Tibial artery (tissue), 4 donors: ENCODE data around the gene HOXB3.

Experiments
- DNase-seq, 2 donors: peaks; one replicate each; pipeline ENCODE4 v3.0.0-alpha.2; 2019
- H3K27ac ChIP-seq, 2 donors: fragments of 200-600 bp; sonication (generic) in 1 of 2; 1 replicate in 1 of 2; 2 replicates in 1 of 2; pipeline ENCODE4 v1.5.1; 2018 to 2019; ENCODE audit warnings: mild to moderate bottlenecking in 1 of 2
- H3K27me3 ChIP-seq, 2 donors: fragments of 200-600 bp; sonication (generic) in 1 of 2; one replicate each; pipeline versions ENCODE4 v1.5.1 to v1.6.0; 2016 to 2019
- H3K36me3 ChIP-seq, 3 donors: fragments of 200-600 bp; sonication (generic) in 2 of 3; one replicate each; pipeline ENCODE4 v1.5.1; 2016 to 2019; ENCODE audit warnings: mild to moderate bottlenecking in 2 of 3
- H3K4me1 ChIP-seq, 4 donors: fragments of 200-600 bp; sonication (generic) in 2 of 4; 1 replicate in 3 of 4; 2 replicates in 1 of 4; pipeline ENCODE4 v1.5.1; 2016 to 2019
- H3K4me3 ChIP-seq, 2 donors: fragments of 200-600 bp; sonication (generic) in 1 of 2; 1 replicate in 1 of 2; 2 replicates in 1 of 2; pipeline ENCODE4 v1.5.1; 2018 to 2019; ENCODE audit warnings: mild to moderate bottlenecking in 2 of 2
- H3K9me3 ChIP-seq, 3 donors: fragments of 200-600 bp; sonication (generic) in 1 of 3; one replicate each; pipeline ENCODE4 v1.5.1; 2016 to 2019
- intact Hi-C: fragments of 100-400 bp; cut with DNase I; formaldehyde crosslinking; loops from one replicate; pipeline ENCODE4 v1.15.0; 2023; ENCODE audit warnings: low total_unique reads
- TF ChIP-seq, protein P1 (sequence below), 2 experiments: fragments of 200-600 bp in 1 of 2; fragments of 450-650 bp in 1 of 2; IDR thresholded peaks; one replicate each; pipeline ENCODE4 v1.5.1; 2017 to 2019; ENCODE audit warnings: antibody characterized with exemption in 2 of 2, mild to moderate bottlenecking in 1 of 2, moderate library complexity in 1 of 2

HOXB3 gene

DNA sequence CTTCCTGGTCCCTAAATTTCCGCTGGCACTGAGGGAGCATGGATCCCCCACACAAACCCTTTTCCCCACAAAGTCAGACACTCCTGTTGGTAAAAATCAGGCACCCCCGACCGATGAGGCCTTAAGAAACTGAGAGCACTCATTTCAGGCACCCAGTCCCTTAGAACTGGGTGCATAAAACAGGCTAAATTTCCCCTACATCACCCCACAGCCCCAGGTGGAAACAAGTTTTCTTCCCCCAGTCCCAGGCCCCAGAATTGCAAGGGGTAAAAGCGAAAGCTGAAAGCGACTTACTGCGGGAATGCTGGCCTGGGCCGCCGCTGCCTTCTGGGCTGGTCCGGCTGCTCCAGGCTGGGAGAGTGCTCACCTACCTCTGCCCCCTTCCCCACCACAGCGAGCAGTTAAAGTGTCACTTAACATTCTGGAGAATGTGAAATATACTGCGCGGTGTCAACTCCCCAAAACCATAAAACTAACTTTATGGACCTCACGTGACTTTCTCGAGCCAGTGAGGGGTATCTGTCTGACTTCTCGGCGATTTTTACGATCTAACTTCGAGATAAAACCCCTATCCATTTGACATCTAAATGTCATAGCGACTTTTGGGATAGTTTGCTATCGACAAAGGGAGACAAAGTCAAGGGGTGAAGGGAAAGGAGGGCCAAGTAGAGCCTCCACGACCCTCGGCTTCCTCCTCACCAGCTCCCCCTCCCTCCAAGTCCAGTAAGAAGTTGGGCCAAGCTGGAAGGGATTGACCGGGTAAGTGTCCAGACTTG lies at the start of gene HOXB3:
Gene HOXB3 (minus strand): TSS at position 411 of the 776 bp plus-strand sequence. CDS start 37,767 bp downstream, outside the sequence.
- no peak within 1 kb of the TSS for H3K27ac ChIP-seq
- TF ChIP-seq, protein P1, sequence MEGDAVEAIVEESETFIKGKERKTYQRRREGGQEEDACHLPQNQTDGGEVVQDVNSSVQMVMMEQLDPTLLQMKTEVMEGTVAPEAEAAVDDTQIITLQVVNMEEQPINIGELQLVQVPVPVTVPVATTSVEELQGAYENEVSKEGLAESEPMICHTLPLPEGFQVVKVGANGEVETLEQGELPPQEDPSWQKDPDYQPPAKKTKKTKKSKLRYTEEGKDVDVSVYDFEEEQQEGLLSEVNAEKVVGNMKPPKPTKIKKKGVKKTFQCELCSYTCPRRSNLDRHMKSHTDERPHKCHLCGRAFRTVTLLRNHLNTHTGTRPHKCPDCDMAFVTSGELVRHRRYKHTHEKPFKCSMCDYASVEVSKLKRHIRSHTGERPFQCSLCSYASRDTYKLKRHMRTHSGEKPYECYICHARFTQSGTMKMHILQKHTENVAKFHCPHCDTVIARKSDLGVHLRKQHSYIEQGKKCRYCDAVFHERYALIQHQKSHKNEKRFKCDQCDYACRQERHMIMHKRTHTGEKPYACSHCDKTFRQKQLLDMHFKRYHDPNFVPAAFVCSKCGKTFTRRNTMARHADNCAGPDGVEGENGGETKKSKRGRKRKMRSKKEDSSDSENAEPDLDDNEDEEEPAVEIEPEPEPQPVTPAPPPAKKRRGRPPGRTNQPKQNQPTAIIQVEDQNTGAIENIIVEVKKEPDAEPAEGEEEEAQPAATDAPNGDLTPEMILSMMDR (IDR thresholded peaks at IDR 0.05): no peak
- intact Hi-C loops: no loop called here
- peaks cover 0 to 84% of the 10 kb centered on the region in 2 donors for H3K27me3 ChIP-seq
- no peaks in the 10 kb centered on the region for H3K36me3 ChIP-seq
- no peak for DNase-seq
- H3K9me3 ChIP-seq: no peaks in the 10 kb centered on the region
- H3K4me1 ChIP-seq: peaks cover 0 to 32% (median 19%) of the 10 kb centered on the region in 4 donors
- H3K4me3 ChIP-seq: no peak within 1 kb of the TSS

DNA sequence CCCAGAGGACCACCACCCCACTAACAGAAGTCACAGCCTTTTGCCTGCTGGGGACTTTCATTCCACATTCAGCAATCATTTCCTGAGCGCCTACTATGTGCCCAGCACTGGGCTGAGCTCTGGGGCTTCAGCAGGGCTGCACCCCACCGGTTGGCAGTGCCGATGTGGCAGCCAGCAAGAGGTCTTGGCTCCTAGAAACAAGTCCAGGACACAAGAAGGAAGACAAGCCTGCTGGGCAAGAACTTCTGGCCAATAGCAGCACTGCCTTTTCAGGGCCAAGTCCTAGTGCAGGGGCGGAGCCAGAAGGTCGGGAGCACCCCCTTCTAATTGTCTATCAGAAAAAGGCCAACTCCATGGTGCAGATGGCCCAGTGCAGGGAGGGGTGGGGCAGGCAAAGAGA lies 49.1 kb upstream of the HOXB3 start:
- Histone ChIP-seq H3K36me3 (no peaks in the 10 kb centered on the region), H3K27ac (no peak overlapping the region), H3K9me3 (no peaks in the 10 kb centered on the region), H3K4me3 (no peak overlapping the region), H3K4me1 (peaks cover 0 to 8% (median 2%) of the 10 kb centered on the region in 4 donors), H3K27me3 (peaks cover 0 to 97% of the 10 kb centered on the region in 2 donors)
- DNase-seq: no peak
- TF ChIP-seq, protein P1 (IDR thresholded peaks at IDR 0.05): no peak
- intact Hi-C loops: no loop called here

DNA sequence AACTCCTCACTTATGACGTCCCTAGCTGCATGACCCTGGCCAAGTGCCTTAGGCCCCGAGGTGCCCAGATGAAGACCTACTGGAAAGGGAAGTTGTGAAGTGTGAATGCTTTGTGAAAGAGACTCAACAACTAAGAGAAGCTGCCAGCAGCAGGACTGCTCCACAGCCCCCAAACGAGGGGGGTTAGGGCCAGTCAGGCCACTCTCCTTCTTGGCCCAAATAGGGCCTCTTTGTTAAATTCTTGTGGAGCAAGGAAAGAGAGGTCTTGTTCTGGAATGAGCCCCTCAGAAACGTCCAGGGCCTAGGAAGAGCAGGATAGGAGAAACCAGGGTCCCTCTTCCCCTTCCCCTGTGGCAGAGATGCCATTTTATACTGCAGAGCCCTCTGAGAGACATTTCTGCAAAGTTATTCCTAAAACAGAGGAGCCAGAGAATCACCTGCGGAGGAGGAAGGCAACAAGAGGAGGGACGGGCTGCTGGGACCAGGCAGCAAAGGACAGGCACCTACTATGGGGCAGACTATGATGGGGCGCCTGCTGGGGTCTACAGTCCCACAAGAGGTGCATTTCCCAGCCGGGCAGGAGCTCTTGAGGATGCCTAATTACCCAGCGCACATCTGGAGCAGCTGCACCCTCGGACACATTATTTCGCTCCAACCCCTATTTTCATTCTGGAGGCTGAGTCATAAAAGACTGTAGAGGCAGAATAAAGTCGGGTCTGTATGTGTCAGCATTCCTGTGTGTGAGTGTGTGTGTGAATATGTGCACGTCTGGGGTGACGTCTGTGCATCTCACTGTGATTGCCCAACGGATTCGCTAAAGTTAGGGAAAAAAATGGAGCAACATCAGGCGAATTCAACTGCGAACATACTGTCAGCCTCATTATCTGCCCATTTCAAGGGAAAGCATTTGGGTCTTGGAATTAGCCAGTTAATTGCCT lies 47.6 kb upstream of the HOXB3 start:
- Histone ChIP-seq H3K27ac (no peak overlapping the region), H3K9me3 (no peaks in the 10 kb centered on the region), H3K36me3 (no peaks in the 10 kb centered on the region), H3K4me1 (peaks cover 0 to 16% (median 4%) of the 10 kb centered on the region in 4 donors), H3K4me3 (no peak overlapping the region), H3K27me3 (peaks cover 0 to 97% of the 10 kb centered on the region in 2 donors)
- DNase-seq: no peak
- TF ChIP-seq, protein P1 (IDR thresholded peaks at IDR 0.05): no peak
- intact Hi-C loops: no loop called here

DNA sequence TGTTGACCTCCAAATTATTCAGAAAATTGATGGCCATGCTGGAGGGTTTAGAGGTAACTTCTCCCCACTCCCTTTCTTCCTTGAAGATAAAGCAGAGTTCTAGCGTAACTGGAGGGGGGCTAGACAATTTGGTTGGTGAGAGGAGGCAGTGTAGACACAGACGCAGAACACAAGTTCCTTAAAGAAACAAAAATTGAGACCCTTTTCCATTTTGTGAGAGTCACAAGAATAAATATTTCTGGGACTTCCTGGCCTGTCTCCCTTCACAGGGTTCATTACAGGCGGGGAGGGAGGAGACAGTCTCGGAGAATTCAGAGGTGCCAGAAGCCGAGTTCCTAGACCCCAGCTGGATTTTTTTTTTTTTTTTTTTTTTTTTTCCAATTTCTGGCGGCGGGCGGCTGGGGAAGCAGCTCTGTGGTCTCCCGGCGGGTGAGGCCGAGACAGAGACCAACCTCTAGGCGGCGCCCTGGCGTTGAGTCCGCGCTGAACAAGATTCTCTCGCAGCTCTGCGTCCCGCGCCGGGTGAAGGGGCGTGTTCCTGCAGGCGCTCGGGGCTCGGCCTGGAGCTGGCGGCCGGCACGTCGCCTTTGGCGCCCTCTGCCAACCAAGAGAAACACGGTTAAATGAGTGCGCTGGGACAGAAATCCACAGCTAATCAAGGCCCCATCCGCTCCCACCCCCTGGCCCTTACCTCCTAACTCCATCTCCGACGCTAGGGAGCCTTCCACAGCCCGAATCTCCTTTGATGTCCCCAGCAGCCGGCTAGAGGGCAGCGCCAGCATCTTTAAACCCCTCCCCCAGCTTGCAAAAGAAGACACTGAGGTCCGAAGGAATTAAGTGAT lies 46.4 kb upstream of the HOXB3 start:
- H3K4me3 ChIP-seq: no peak overlapping the region
- peak in 1 of 2 donors; percentile 52 for DNase-seq
- H3K27ac ChIP-seq: no peak overlapping the region
- H3K27me3 ChIP-seq: peaks cover 0 to 97% of the 10 kb centered on the region in 2 donors
- no peaks in the 10 kb centered on the region for H3K36me3 ChIP-seq
- intact Hi-C loops: no loop called here
- no peaks in the 10 kb centered on the region for H3K9me3 ChIP-seq
- peaks cover 0 to 16% (median 4%) of the 10 kb centered on the region in 4 donors for H3K4me1 ChIP-seq
- TF ChIP-seq, protein P1 (IDR thresholded peaks at IDR 0.05): peak in 1 of 2 experiments; percentile 17
